HEK293 (cell line): ENCODE measurements around the gene DPH7.

Experiments used
- EGR2 ChIP-seq: fragments of 450-650 bp; formaldehyde crosslinking; IDR thresholded peaks from 2 replicates; pipeline ENCODE4 v1.5.1; 2016; ENCODE audit warnings: low read depth, missing biosample characterization, missing genetic modification characterization
- ELK4 ChIP-seq: IDR thresholded peaks from 2 replicates; pipeline ENCODE4 v1.6.1; 2011; ENCODE audit warnings: mild to moderate bottlenecking, low read depth, low read length, borderline replicate concordance
- FEZF1 ChIP-seq: fragments of 450-650 bp; formaldehyde crosslinking; IDR thresholded peaks from 2 replicates; pipeline ENCODE4 v1.5.1; 2016; ENCODE audit warnings: missing biosample characterization, missing genetic modification characterization
- HIC1 ChIP-seq: fragments of 450-650 bp; formaldehyde crosslinking; IDR thresholded peaks from 2 replicates; pipeline ENCODE4 v1.5.1; 2016; ENCODE audit warnings: missing biosample characterization, missing genetic modification characterization
- KLF16 ChIP-seq: fragments of 450-650 bp; formaldehyde crosslinking; IDR thresholded peaks from 2 replicates; pipeline ENCODE4 v1.5.1; 2017; ENCODE audit warnings: missing biosample characterization, missing genetic modification characterization
- KLF8 ChIP-seq: fragments of 450-650 bp; formaldehyde crosslinking; IDR thresholded peaks from 2 replicates; pipeline ENCODE4 v1.5.1; 2016; ENCODE audit warnings: missing biosample characterization, missing genetic modification characterization
- OSR2 ChIP-seq: fragments of 450-650 bp; formaldehyde crosslinking; IDR thresholded peaks from 2 replicates; pipeline ENCODE4 v1.5.1; 2016; ENCODE audit warnings: missing biosample characterization, missing genetic modification characterization
- PATZ1 ChIP-seq: fragments of 450-650 bp; formaldehyde crosslinking; IDR thresholded peaks from 2 replicates; pipeline ENCODE4 v1.5.1; 2016; ENCODE audit warnings: missing biosample characterization, missing genetic modification characterization
- PRDM4 ChIP-seq: fragments of 450-650 bp; formaldehyde crosslinking; IDR thresholded peaks from 2 replicates; pipeline ENCODE4 v1.5.1; 2017; ENCODE audit warnings: missing biosample characterization, missing genetic modification characterization
- TCF7L2 ChIP-seq: IDR thresholded peaks from 2 replicates; pipeline ENCODE4 v1.6.1; 2011; ENCODE audit warnings: low read depth, mild to moderate bottlenecking, inconsistent platforms, low read length, moderate library complexity, borderline replicate concordance
- TRIM28 ChIP-seq: IDR thresholded peaks from 2 replicates; pipeline ENCODE4 v1.6.1; 2011; ENCODE audit warnings: low read length, control low read depth, borderline replicate concordance
- ZBTB8A ChIP-seq: fragments of 450-650 bp; formaldehyde crosslinking; IDR thresholded peaks from 2 replicates; pipeline ENCODE4 v1.5.1; 2016; ENCODE audit warnings: missing biosample characterization, missing genetic modification characterization
- ZFP3 ChIP-seq: fragments of 450-650 bp; formaldehyde crosslinking; IDR thresholded peaks from 2 replicates; pipeline ENCODE4 v1.5.1; 2016; ENCODE audit warnings: low read depth, missing biosample characterization, missing genetic modification characterization
- ZFP41 ChIP-seq: fragments of 450-650 bp; formaldehyde crosslinking; IDR thresholded peaks from 2 replicates; pipeline ENCODE4 v1.5.1; 2016; ENCODE audit warnings: missing biosample characterization, missing genetic modification characterization, borderline replicate concordance
- ZIC2 ChIP-seq: fragments of 450-650 bp; formaldehyde crosslinking; IDR thresholded peaks from 2 replicates; pipeline ENCODE4 v1.5.1; 2016; ENCODE audit warnings: missing biosample characterization, missing genetic modification characterization
- ZNF114 ChIP-seq: fragments of 450-650 bp; formaldehyde crosslinking; IDR thresholded peaks from 2 replicates; pipeline ENCODE4 v1.5.0; 2017; ENCODE audit warnings: missing biosample characterization, missing genetic modification characterization
- ZNF140 ChIP-seq: fragments of 450-650 bp; formaldehyde crosslinking; IDR thresholded peaks from 2 replicates; pipeline ENCODE4 v1.5.1; 2016; ENCODE audit warnings: missing biosample characterization, missing genetic modification characterization
- ZNF146 ChIP-seq: fragments of 450-650 bp; formaldehyde crosslinking; IDR thresholded peaks from 2 replicates; pipeline ENCODE4 v1.5.1; 2016; ENCODE audit warnings: missing biosample characterization, missing genetic modification characterization
- ZNF148 ChIP-seq: fragments of 450-650 bp; formaldehyde crosslinking; IDR thresholded peaks from 2 replicates; pipeline ENCODE4 v1.5.0; 2017; ENCODE audit warnings: missing biosample characterization, missing genetic modification characterization, borderline replicate concordance
- ZNF157 ChIP-seq: fragments of 450-650 bp; formaldehyde crosslinking; IDR thresholded peaks from 2 replicates; pipeline ENCODE4 v1.5.1; 2016; ENCODE audit warnings: missing biosample characterization, missing genetic modification characterization
- ZNF184 ChIP-seq: fragments of 450-650 bp; IDR thresholded peaks from 2 replicates; pipeline ENCODE4 v1.5.1; 2018; ENCODE audit warnings: missing biosample characterization, mild to moderate bottlenecking, missing genetic modification characterization
- ZNF248 ChIP-seq: fragments of 450-650 bp; formaldehyde crosslinking; IDR thresholded peaks from 2 replicates; pipeline ENCODE4 v1.5.1; 2017; ENCODE audit warnings: missing biosample characterization, missing genetic modification characterization
- ZNF366 ChIP-seq: fragments of 450-650 bp; formaldehyde crosslinking; conservative IDR thresholded peaks from 2 replicates; pipeline ENCODE4 v1.5.1; 2016; ENCODE audit warnings: missing biosample characterization, missing genetic modification characterization
- ZNF488 ChIP-seq: fragments of 450-650 bp; formaldehyde crosslinking; IDR thresholded peaks from 2 replicates; pipeline ENCODE4 v1.5.1; 2016; ENCODE audit warnings: missing biosample characterization, missing genetic modification characterization
- ZNF521 ChIP-seq: fragments of 450-650 bp; formaldehyde crosslinking; IDR thresholded peaks from 2 replicates; pipeline ENCODE4 v1.5.1; 2017; ENCODE audit warnings: missing biosample characterization, mild to moderate bottlenecking, missing genetic modification characterization
- ZNF530 ChIP-seq: fragments of 450-650 bp; formaldehyde crosslinking; IDR thresholded peaks from 2 replicates; pipeline ENCODE4 v1.5.1; 2016; ENCODE audit warnings: low read depth, missing biosample characterization, missing genetic modification characterization
- ZSCAN5A ChIP-seq: fragments of 450-650 bp; formaldehyde crosslinking; IDR thresholded peaks from 2 replicates; pipeline ENCODE4 v1.5.1; 2016; ENCODE audit warnings: missing biosample characterization, missing genetic modification characterization

Gene DPH7

GRCh38 chr9:137552022-137552768 is 26.5 kb downstream of the DPH7 start (continued):
- no peak for TF ChIP-seq ZNF157
- TF ChIP-seq ZFP41 (tag by site-specific recombination), result no peak
- no peak for TF ChIP-seq ZNF521 (tag by site-specific recombination)
- 0 out of 2 replicates have a peak, but pooled peaks have one; percentile 16 for TF ChIP-seq PATZ1 (tag by site-specific recombination)
- TF ChIP-seq KLF8 (tag by site-specific recombination), result peak; percentile 89
- TF ChIP-seq TRIM28, result no peak
- no peak for TF ChIP-seq ZNF146
- TF ChIP-seq FEZF1 (tag by site-specific recombination), result no peak
- no peak for TF ChIP-seq ZNF148 (tag by site-specific recombination)
- TF ChIP-seq PRDM4 (tag by site-specific recombination), result no peak
- TF ChIP-seq ZNF114, result no peak
- TF ChIP-seq ZNF140, result no peak
- TF ChIP-seq ZFP3 (tag by site-specific recombination), result no peak
- no peak for TF ChIP-seq ZNF488 (tag by site-specific recombination)
- no peak for TF ChIP-seq ZNF184 (tag by site-specific recombination)
- TF ChIP-seq ZNF248 (tag by site-specific recombination), result no peak
- TF ChIP-seq HIC1 (tag by site-specific recombination), result no peak
- TF ChIP-seq ZNF366 (tag by site-specific recombination), result no peak
- no peak for TF ChIP-seq ZNF530 (tag by site-specific recombination)
- TF ChIP-seq ELK4, result no peak
- TF ChIP-seq EGR2 (tag by site-specific recombination), result no peak
- TF ChIP-seq OSR2 (tag by site-specific recombination), result no peak
- TF ChIP-seq ZIC2 (tag by site-specific recombination), result no peak
- TF ChIP-seq ZBTB8A (tag by site-specific recombination), result no peak
- TF ChIP-seq TCF7L2, result no peak
- peak; percentile 30; the same call in 1 of the 2 replicates for TF ChIP-seq KLF16 (tag by site-specific recombination)
- TF ChIP-seq ZSCAN5A (tag by site-specific recombination), result 0 out of 2 replicates have a peak, but pooled peaks have one; percentile 29
